ENCODE data around the gene AKT3. TPM values are rescaled to one million over a fixed set of nuclear protein-coding genes. Genes with fewer than 3 reads are reported as not detected.

AKT3 gene
- total RNA-seq, 1 experiment from 2014 or later, result 133 TPM

GRCh38 chr1:243510928-243511327 is 339.1 kb downstream of the AKT3 start:
- Histone ChIP-seq H3K27me3 (ENCODE audit: insufficient read depth, low read depth) (no peaks in the 10 kb centered on the region), H3K4me1 (replicated peaks; ENCODE audit: insufficient read depth) (peaks cover 9% of the 10 kb centered on the region; the same call in 1 of the 2 replicates), H3K9me2 (ENCODE audit: insufficient read depth) (no peaks in the 10 kb centered on the region), H3K36me3 (ENCODE audit: low read depth) (peaks cover 18% of the 10 kb centered on the region), H3K4me2 (no peak overlapping the region), H3K79me2 (ENCODE audit: low read depth) (no peaks in the 10 kb centered on the region), H4K20me1 (ENCODE audit: insufficient read depth) (no peaks in the 10 kb centered on the region), H3F3A (ENCODE audit: insufficient read depth, low read depth) (no peaks in the 10 kb centered on the region), H3K9me3 (ENCODE audit: insufficient read depth, low read depth) (no peaks in the 10 kb centered on the region), H3K27ac (no peak overlapping the region), H2AFZ (no peak overlapping the region), H3K4me3 (no peak overlapping the region)
- TF ChIP-seq EZH2 (IDR thresholded peaks at IDR 0.05; ENCODE audit: low read depth) (no peak), CTCF (conservative IDR thresholded peaks at IDR 0.05) (no peak)
- no TSS peak for BruUV-seq (replicated peaks)
- intact Hi-C loops (cut with micrococcal nuclease; ENCODE audit: unreplicated experiment), result no loop called here
- DNase-seq, result no peak
- CTCF ChIA-PET, result no interaction called here
- POLR2A ChIA-PET (ENCODE audit: unreplicated experiment), result no interaction called here

- H3K4me2 ChIP-seq, result no peak overlapping the region
- no peak overlapping the region for H2AFZ ChIP-seq
- H4K20me1 ChIP-seq (ENCODE audit: insufficient read depth), result no peaks in the 10 kb centered on the region
- no peak overlapping the region for H3K27ac ChIP-seq
- POLR2A ChIA-PET (ENCODE audit: unreplicated experiment), result no interaction called here
- peaks cover 2% of the 10 kb centered on the region; the same call in 1 of the 2 replicates for H3K4me1 ChIP-seq (replicated peaks; ENCODE audit: insufficient read depth)
- no peaks in the 10 kb centered on the region for H3K27me3 ChIP-seq (ENCODE audit: insufficient read depth, low read depth)
- no peak overlapping the region for H3K4me3 ChIP-seq
- no peak for TF ChIP-seq EZH2 (IDR thresholded peaks at IDR 0.05; ENCODE audit: low read depth)
- no peak for TF ChIP-seq CTCF (conservative IDR thresholded peaks at IDR 0.05)
- DNase-seq, result no peak
- intact Hi-C loops (cut with micrococcal nuclease; ENCODE audit: unreplicated experiment), result no loop called here
- no peaks in the 10 kb centered on the region for H3K9me2 ChIP-seq (ENCODE audit: insufficient read depth)
- no peaks in the 10 kb centered on the region for H3K9me3 ChIP-seq (ENCODE audit: insufficient read depth, low read depth)
- peaks cover 18% of the 10 kb centered on the region for H3K36me3 ChIP-seq (ENCODE audit: low read depth)
- no peaks in the 10 kb centered on the region for H3K79me2 ChIP-seq (ENCODE audit: low read depth)
- CTCF ChIA-PET, result no interaction called here
- no peaks in the 10 kb centered on the region for H3F3A ChIP-seq (ENCODE audit: insufficient read depth, low read depth)
- BruUV-seq (replicated peaks), result no TSS peak
Measured at GRCh38 chr1:243508943-243509342, 341.1 kb downstream of the AKT3 start.

GRCh38 chr1:243508303-243508713 is 341.7 kb downstream of the AKT3 start:
- no peak for DNase-seq
- no peak overlapping the region for H3K27ac ChIP-seq
- CTCF ChIA-PET, result no interaction called here
- TF ChIP-seq EZH2 (IDR thresholded peaks at IDR 0.05; ENCODE audit: low read depth), result no peak
- no peak for TF ChIP-seq CTCF (conservative IDR thresholded peaks at IDR 0.05)
- H3K79me2 ChIP-seq (ENCODE audit: low read depth), result no peaks in the 10 kb centered on the region
- BruUV-seq (replicated peaks), result no TSS peak
- H3K36me3 ChIP-seq (ENCODE audit: low read depth), result peaks cover 18% of the 10 kb centered on the region
- no peaks in the 10 kb centered on the region for H3K9me2 ChIP-seq (ENCODE audit: insufficient read depth)
- no peaks in the 10 kb centered on the region for H3K9me3 ChIP-seq (ENCODE audit: insufficient read depth, low read depth)
- no peaks in the 10 kb centered on the region for H3K27me3 ChIP-seq (ENCODE audit: insufficient read depth, low read depth)
- no peak overlapping the region for H2AFZ ChIP-seq
- H3K4me3 ChIP-seq, result no peak overlapping the region
- no peaks in the 10 kb centered on the region for H4K20me1 ChIP-seq (ENCODE audit: insufficient read depth)
- intact Hi-C loops (cut with micrococcal nuclease; ENCODE audit: unreplicated experiment), result no loop called here
- no peaks in the 10 kb centered on the region for H3F3A ChIP-seq (ENCODE audit: insufficient read depth, low read depth)
- H3K4me1 ChIP-seq (replicated peaks; ENCODE audit: insufficient read depth), result no peaks in the 10 kb centered on the region
- POLR2A ChIA-PET (ENCODE audit: unreplicated experiment), result no interaction called here
- H3K4me2 ChIP-seq, result no peak overlapping the region

Data from PC-9 (cell line).